Trophoblast cell (in vitro differentiated cells and primary cell): ENCODE measurements around the gene MACROD2.
A peak's percentile ranks its signal among the peaks of the same experiment; 100 is the strongest.

ENCODE experiments used
- DNase-seq, 2 donors: peaks; one replicate each; pipeline ENCODE4 v3.0.0-alpha.2; 2016
- H2AFZ ChIP-seq: 2 replicates; pipeline ENCODE4 v1.6.1; 2013; ENCODE audit warnings: low read length, moderate library complexity, mild to moderate bottlenecking; ENCODE audit not compliant: insufficient read depth, poor library complexity
- H2AK5ac ChIP-seq: 2 replicates; pipeline ENCODE4 v1.6.1; 2013; ENCODE audit warnings: mild to moderate bottlenecking, low read length
- H2BK120ac ChIP-seq: 2 replicates; pipeline ENCODE4 v1.6.1; 2013; ENCODE audit warnings: low read length, mild to moderate bottlenecking, moderate library complexity; ENCODE audit not compliant: insufficient read depth, poor library complexity
- H2BK12ac ChIP-seq: 2 replicates; pipeline ENCODE4 v1.6.1; 2013; ENCODE audit warnings: mild to moderate bottlenecking, low read length, moderate library complexity
- H2BK5ac ChIP-seq: 2 replicates; pipeline ENCODE4 v1.6.1; 2013; ENCODE audit warnings: low read length, low read depth, moderate library complexity, mild to moderate bottlenecking; ENCODE audit not compliant: poor library complexity
- H3K14ac ChIP-seq: 2 replicates; pipeline ENCODE4 v1.6.1; 2013; ENCODE audit warnings: mild to moderate bottlenecking, low read length
- H3K18ac ChIP-seq: 2 replicates; pipeline ENCODE4 v1.6.1; 2013; ENCODE audit warnings: mild to moderate bottlenecking, low read length
- H3K23ac ChIP-seq: 2 replicates; pipeline ENCODE4 v1.6.1; 2013; ENCODE audit warnings: low read length
- H3K27ac ChIP-seq: 2 replicates; pipeline ENCODE4 v1.5.1; 2013; ENCODE audit warnings: low read depth, mild to moderate bottlenecking, inconsistent platforms, low read length, moderate library complexity
- H3K27me3 ChIP-seq: 2 replicates; pipeline ENCODE4 v1.6.1; 2013; ENCODE audit warnings: inconsistent platforms, mild to moderate bottlenecking, low read length, moderate library complexity; ENCODE audit not compliant: insufficient read depth
- H3K36me3 ChIP-seq, 2 experiments: 1 replicate in 1 of 2; 2 replicates in 1 of 2; pipeline ENCODE4 v1.6.1; 2013; ENCODE audit warnings: low read length in 2 of 2, mild to moderate bottlenecking in 2 of 2, moderate library complexity in 1 of 2; ENCODE audit not compliant: insufficient read depth in 2 of 2, control insufficient read depth in 1 of 2
- H3K4ac ChIP-seq: 2 replicates; pipeline ENCODE4 v1.6.1; 2013; ENCODE audit warnings: low read depth, mild to moderate bottlenecking, low read length, moderate library complexity
- H3K4me1 ChIP-seq, 2 experiments: 1 replicate in 1 of 2; 2 replicates in 1 of 2; pipeline ENCODE4 v1.6.1; 2013; ENCODE audit warnings: low read length in 2 of 2, mild to moderate bottlenecking in 2 of 2, moderate library complexity in 1 of 2; ENCODE audit not compliant: insufficient read depth in 2 of 2, control insufficient read depth in 1 of 2
- H3K4me2 ChIP-seq: 2 replicates; pipeline ENCODE4 v1.6.1; 2013; ENCODE audit warnings: inconsistent platforms, mild to moderate bottlenecking, low read length, moderate library complexity
- H3K4me3 ChIP-seq: 2 replicates; pipeline ENCODE4 v1.5.1; 2013; ENCODE audit warnings: mild to moderate bottlenecking, low read depth, low read length, inconsistent platforms
- H3K79me1 ChIP-seq: one replicate; pipeline ENCODE4 v1.6.1; 2013; ENCODE audit warnings: low read length
- H3K79me2 ChIP-seq: 2 replicates; pipeline ENCODE4 v1.6.1; 2013; ENCODE audit warnings: low read length, mild to moderate bottlenecking; ENCODE audit not compliant: control insufficient read depth, insufficient read depth, poor library complexity
- H3K9ac ChIP-seq: 2 replicates; pipeline ENCODE4 v1.6.1; 2013; ENCODE audit warnings: mild to moderate bottlenecking, low read length
- H3K9me3 ChIP-seq: 2 replicates; pipeline ENCODE4 v1.6.1; 2013; ENCODE audit warnings: low read depth, mild to moderate bottlenecking, control low read depth, inconsistent platforms, low read length; ENCODE audit not compliant: insufficient read depth
- H4K12ac ChIP-seq: 2 replicates; pipeline ENCODE4 v1.6.1; 2013; ENCODE audit warnings: low read depth, mild to moderate bottlenecking, low read length, moderate library complexity
- H4K8ac ChIP-seq: 2 replicates; pipeline ENCODE4 v1.6.1; 2013; ENCODE audit warnings: low read depth, mild to moderate bottlenecking, low read length, moderate library complexity
- H4K91ac ChIP-seq: one replicate; pipeline ENCODE4 v1.6.1; 2013; ENCODE audit warnings: low read depth, mild to moderate bottlenecking, low read length, moderate library complexity
- WGBS: extraction: QIAGEN DNeasy Blood & Tissue Kit; methylation state at CpG from one replicate; pipeline ENCODE4 v1.1.7; 2013; ENCODE audit warnings: missing lambda C conversion rate; ENCODE audit not compliant: insufficient read length, insufficient coverage; ENCODE audit errors: extremely low coverage; 5-methylcytosine and 5-hydroxymethylcytosine counted together

Gene MACROD2

GRCh38 chr20:15593081-15593480, 1597.8 kb downstream of the MACROD2 start:
- Histone ChIP-seq H3K4ac (no peak overlapping the region), H3K79me2 (no peaks in the 10 kb centered on the region), H3K27me3 (no peaks in the 10 kb centered on the region), H3K23ac (no peak overlapping the region), H3K36me3 (no peaks in the 10 kb centered on the region), H3K79me1 (no peaks in the 10 kb centered on the region), H2BK120ac (no peak overlapping the region), H2BK5ac (no peak overlapping the region), H3K4me3 (no peak overlapping the region), H2AFZ (no peak overlapping the region), H4K91ac (no peak overlapping the region), H3K9me3 (no peaks in the 10 kb centered on the region), H2BK12ac (no peak overlapping the region), H3K4me2 (no peak overlapping the region), H3K18ac (no peak overlapping the region), H3K14ac (no peak overlapping the region), H2AK5ac (no peak overlapping the region), H4K8ac (no peak overlapping the region), H3K9ac (no peak overlapping the region), H3K4me1 (no peaks in the 10 kb centered on the region), H4K12ac (no peak overlapping the region), H3K27ac (no peak overlapping the region)
- no CpG with 5 or more reads among the region's 4 CpGs for WGBS
- DNase-seq: no peak

- Histone ChIP-seq H2AK5ac (no peak overlapping the region), H3K4me2 (no peak overlapping the region), H3K14ac (no peak overlapping the region), H2AFZ (no peak overlapping the region), H4K8ac (no peak overlapping the region), H2BK120ac (no peak overlapping the region), H3K4ac (no peak overlapping the region), H3K18ac (no peak overlapping the region), H3K36me3 (no peaks in the 10 kb centered on the region), H4K12ac (no peak overlapping the region), H3K27ac (no peak overlapping the region), H2BK12ac (no peak overlapping the region), H2BK5ac (no peak overlapping the region), H3K79me1 (no peaks in the 10 kb centered on the region), H3K9ac (no peak overlapping the region), H3K27me3 (no peaks in the 10 kb centered on the region), H3K9me3 (no peaks in the 10 kb centered on the region), H3K4me3 (no peak overlapping the region), H4K91ac (no peak overlapping the region), H3K4me1 (no peaks in the 10 kb centered on the region), H3K23ac (no peak overlapping the region), H3K79me2 (no peaks in the 10 kb centered on the region)
- DNase-seq: peak; percentile 59 to 61
- no CpG with 5 or more reads among the region's 2 CpGs for WGBS
These were observed 1598.9 kb downstream of the MACROD2 start for GRCh38 chr20:15594158-15594695.

GRCh38 chr20:15596220-15596890, 1601.0 kb downstream of the MACROD2 start:
- Histone ChIP-seq H2AFZ (no peak overlapping the region), H4K91ac (no peak overlapping the region), H2AK5ac (no peak overlapping the region), H3K9me3 (no peaks in the 10 kb centered on the region), H3K14ac (no peak overlapping the region), H3K4me3 (no peak overlapping the region), H4K12ac (no peak overlapping the region), H3K18ac (no peak overlapping the region), H3K4me1 (no peaks in the 10 kb centered on the region), H2BK12ac (no peak overlapping the region), H3K4ac (no peak overlapping the region), H2BK5ac (no peak overlapping the region), H3K79me1 (no peaks in the 10 kb centered on the region), H3K36me3 (no peaks in the 10 kb centered on the region), H3K27me3 (no peaks in the 10 kb centered on the region), H2BK120ac (no peak overlapping the region), H3K23ac (no peak overlapping the region), H3K9ac (no peak overlapping the region), H3K4me2 (no peak overlapping the region), H3K79me2 (no peaks in the 10 kb centered on the region), H3K27ac (no peak overlapping the region), H4K8ac (no peak overlapping the region)
- no CpG with 5 or more reads among the region's 3 CpGs for WGBS
- DNase-seq: no peak

GRCh38 chr20:15597306-15597705, 1602.0 kb downstream of the MACROD2 start:
- Histone ChIP-seq H3K23ac (no peak overlapping the region), H3K27ac (no peak overlapping the region), H3K4me3 (no peak overlapping the region), H3K79me2 (no peaks in the 10 kb centered on the region), H2AK5ac (no peak overlapping the region), H2BK120ac (no peak overlapping the region), H3K4me1 (no peaks in the 10 kb centered on the region), H3K18ac (no peak overlapping the region), H3K9me3 (no peaks in the 10 kb centered on the region), H3K14ac (no peak overlapping the region), H4K91ac (no peak overlapping the region), H3K36me3 (no peaks in the 10 kb centered on the region), H4K12ac (no peak overlapping the region), H2AFZ (no peak overlapping the region), H3K4me2 (no peak overlapping the region), H3K79me1 (no peaks in the 10 kb centered on the region), H4K8ac (no peak overlapping the region), H2BK12ac (no peak overlapping the region), H3K4ac (no peak overlapping the region), H3K9ac (no peak overlapping the region), H2BK5ac (no peak overlapping the region), H3K27me3 (no peaks in the 10 kb centered on the region)
- peak in 1 of 2 donors; percentile 50 for DNase-seq
- no CpG with 5 or more reads among the region's 2 CpGs for WGBS
